Activated CD8-positive, alpha-beta memory T cell treated with anti-CD3 and anti-CD28 coated beads, Interleukin-2, amount 50 U/mL, for 4 hours (primary cell): ENCODE measurements around the gene OPCML.

Experiments used
- DNase-seq: peaks from one replicate; pipeline ENCODE4 v3.0.0-alpha.2; 2020

OPCML gene

DNA sequence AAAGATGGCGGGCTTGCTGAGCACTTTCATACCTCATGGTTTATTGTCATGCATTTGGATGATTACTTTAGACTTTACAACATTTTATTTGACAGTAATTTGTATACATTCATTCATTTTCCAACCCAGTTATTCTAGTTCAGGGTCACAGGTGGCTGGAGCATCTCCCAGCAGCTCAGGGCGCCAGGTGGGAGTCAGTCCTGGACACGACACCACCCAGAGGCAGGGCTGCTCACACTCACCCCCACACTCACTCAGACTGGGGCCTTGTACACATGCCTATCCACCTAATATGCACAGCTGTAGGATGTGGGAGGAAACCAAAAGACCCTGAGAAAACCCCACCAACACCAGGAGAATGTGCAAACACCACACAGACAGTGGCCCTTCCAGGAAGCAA, 123.9 kb downstream of the OPCML start:
- DNase-seq, result no peak

DNA sequence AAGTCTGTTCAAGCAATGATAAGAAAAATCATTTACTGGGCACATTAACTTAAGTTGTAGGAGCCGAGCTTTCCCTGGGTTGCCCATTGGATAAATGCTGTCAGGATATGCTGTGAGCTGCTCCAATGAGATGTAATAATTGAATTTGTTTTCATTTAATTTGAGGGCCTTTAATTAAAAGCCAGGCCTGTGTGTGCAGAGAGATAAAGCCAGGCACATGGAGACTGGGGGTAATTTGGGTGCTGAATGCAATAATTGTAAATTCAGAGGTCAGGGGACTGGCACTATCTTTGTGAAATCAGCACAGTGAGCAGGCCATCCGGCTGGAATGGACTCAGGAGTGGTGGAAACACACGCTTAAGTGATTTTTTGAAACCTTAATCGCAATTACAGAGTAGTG, 125.8 kb downstream of the OPCML start:
- no peak for DNase-seq

- no peak for DNase-seq
Observed at GRCh38 chr11:133403900-133404299, 128.4 kb downstream of the OPCML start.

DNA sequence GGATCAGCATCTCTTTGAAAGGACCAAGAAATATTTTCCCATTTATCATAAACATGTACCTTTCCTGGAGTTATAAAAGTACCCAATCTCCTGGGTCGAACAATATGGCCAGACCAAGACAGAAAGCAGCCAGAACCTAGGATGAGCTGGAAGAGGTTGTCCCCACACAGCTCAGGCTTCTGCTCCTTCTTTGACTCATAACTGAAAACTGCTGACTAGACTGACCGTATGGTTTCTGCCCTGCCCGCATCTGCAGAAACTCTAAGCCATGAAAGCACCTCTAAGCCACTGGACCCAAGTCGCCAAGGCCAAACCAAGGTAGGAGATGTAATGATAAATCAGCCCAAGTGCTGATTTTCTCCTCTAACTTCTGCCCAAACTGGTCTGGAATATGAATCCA, 129.8 kb downstream of the OPCML start:
- DNase-seq, result no peak

DNA sequence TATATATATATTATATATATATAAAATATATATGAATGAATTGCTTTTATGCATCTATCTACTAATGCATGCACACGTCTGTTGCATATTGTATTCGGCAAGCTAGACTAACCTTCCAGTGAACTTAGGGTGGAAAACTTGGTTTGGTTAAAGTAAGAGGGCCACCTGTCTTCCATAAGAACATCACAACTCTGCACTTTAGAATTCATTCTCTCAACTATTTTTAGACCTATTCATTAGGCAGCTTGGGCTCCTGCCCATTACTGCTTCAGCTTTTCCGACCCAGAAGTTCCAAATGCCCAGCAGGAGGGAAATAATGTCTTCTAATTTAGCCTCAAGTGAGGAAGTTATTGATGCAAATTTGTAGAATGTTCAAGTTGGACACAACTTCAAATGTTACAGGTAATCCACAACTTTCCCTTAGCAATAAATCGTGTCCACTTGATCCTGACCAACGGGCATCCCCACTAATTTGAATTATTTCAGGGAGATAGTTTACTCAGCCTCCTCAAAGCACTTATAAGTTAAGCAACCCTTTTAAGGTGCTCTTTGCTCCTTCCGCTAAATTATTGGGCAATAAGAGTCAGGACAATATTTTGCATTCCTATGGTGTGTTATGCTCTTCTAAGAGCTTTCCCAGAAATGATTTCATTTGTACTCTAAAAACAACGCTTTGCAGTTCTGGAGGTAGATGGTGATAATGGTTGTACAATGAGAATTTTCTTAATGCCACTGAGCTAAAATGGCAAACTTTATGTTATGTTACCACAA, 132.3 kb downstream of the OPCML start:
- no peak for DNase-seq

GRCh38 chr11:133399294-133399693, 133.0 kb downstream of the OPCML start:
- DNase-seq, result no peak

GRCh38 chr11:133390803-133391202, 141.5 kb downstream of the OPCML start:
- no peak for DNase-seq

- DNase-seq, result no peak
Observed at GRCh38 chr11:133388975-133389568, 143.2 kb downstream of the OPCML start.

- no peak for DNase-seq
Observed at GRCh38 chr11:133388260-133388659, 144.0 kb downstream of the OPCML start.

DNA sequence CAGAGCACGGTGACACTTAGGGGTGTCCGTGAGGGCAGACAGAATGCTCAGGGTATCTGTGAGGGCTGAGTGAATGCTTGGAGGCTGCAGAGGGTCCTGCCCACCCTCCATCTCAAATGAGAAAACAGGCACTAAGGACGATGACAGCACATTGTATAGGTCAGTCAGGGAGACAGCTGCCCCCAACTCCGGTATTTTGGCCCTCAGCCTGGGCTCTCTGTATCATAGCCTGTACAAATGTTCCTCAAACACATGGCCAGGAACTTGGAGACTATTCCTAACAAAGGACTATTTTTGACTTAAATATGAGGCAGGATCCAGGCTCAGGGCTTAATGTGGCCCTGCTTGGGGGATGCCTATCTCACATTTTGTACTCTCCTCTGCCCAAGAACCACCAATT, 145.4 kb downstream of the OPCML start:
- DNase-seq, result no peak

DNA sequence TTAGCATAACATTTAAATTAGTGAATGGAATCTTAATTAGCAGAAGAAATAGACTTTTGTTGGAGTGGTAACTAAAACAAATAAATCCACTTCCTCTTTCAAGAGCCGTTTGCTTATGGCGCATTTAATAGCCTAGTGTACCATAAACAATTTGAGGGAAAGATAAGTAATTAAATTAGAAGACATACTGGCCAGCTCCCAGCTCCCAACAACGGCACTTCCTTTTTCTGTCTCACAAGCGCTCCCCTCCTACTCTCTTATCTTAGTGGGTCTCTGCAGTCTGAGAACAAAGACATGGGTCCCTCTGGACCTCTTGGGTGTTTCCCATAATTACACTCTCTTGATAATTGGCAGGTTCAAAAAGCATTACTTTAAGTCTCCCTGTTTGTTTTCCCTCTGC, 146.0 kb downstream of the OPCML start:
- no peak for DNase-seq

GRCh38 chr11:133385781-133386180, 146.5 kb downstream of the OPCML start:
- no peak for DNase-seq

GRCh38 chr11:133384731-133385130, 147.6 kb downstream of the OPCML start:
- no peak for DNase-seq

GRCh38 chr11:133383689-133384088, 148.6 kb downstream of the OPCML start:
- no peak for DNase-seq

GRCh38 chr11:133383201-133383600, 149.1 kb downstream of the OPCML start:
- no peak for DNase-seq

- no peak for DNase-seq
Observed at GRCh38 chr11:133382131-133382812, 150.0 kb downstream of the OPCML start.

GRCh38 chr11:133381761-133382130, 150.6 kb downstream of the OPCML start:
- no peak for DNase-seq

DNA sequence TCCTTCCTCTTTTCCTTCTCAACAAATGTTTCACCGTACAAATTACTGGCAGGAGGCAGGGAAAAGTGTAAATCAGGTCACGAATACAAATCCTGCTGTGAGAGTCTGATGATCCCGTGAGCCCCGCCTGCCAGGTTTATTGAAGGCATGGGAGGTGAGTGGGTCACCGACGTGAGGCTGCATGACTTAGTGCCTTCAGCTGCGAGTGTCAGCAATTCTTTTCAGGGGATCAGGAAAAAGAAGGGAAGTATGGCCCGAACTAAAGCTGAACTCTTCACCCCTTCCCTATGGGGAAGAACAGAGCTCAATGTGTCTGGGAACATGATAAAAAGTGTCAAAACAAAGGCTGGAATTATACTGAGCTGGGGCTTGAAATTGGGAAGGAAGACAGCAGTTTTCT, 166.2 kb downstream of the OPCML start:
- no peak for DNase-seq

DNA sequence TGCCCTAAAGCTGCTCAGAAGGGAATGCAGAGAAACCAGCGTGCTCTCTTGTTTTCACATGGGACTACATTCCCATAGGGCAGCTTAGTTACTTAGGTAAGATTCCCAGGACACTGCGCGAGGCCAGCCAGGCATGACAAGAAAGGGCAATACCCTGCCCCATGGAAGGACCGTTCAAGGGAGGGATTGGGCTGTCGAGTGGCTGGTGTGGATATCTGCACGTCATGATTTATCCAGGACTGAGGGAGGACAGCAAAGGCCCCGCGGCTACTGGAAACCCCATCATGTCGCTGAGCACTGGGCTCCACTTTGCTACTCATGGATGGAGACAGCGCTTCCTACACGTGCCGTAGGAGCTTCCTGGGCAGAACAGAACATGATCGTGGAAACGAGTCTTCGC, 169.4 kb downstream of the OPCML start:
- no peak for DNase-seq

DNA sequence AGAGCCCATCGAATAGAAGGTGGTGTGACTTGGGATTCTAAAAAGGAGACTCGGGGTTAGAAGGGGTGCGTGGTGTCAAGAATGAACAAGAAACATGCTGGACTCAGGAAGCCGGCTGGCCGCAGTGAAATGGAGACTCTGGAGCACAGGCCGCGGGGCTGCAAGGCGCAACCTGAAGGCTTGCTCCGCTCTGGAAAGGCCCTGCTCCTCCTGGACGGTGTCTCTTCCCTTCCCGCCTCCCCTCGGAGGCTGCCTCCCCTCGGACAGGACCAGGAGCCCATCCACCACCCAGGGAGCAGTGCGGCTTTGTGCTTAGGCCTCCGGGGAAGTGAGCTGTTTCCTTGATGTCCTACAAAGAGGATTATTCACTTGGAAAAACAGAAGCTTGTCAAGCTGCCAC, 170.1 kb downstream of the OPCML start:
- DNase-seq, result no peak

DNA sequence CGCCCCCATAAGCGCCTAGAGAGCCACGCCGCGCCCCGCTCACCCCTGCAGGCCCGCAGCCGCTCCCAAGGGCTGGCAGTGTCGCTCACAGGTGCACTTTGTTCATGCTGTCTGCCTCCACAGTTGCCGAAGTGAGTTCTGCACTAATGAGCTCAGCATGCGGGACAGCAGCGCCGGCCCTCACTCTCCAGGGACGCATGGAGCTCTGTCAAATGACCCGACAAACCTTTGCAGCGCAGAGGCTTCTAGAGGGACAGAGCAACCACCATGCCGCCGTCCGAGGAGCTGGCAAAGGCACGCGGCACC, 170.7 kb downstream of the OPCML start:
- no peak for DNase-seq

- no peak for DNase-seq
Observed at GRCh38 chr11:133360860-133361688, 171.2 kb downstream of the OPCML start.

DNA sequence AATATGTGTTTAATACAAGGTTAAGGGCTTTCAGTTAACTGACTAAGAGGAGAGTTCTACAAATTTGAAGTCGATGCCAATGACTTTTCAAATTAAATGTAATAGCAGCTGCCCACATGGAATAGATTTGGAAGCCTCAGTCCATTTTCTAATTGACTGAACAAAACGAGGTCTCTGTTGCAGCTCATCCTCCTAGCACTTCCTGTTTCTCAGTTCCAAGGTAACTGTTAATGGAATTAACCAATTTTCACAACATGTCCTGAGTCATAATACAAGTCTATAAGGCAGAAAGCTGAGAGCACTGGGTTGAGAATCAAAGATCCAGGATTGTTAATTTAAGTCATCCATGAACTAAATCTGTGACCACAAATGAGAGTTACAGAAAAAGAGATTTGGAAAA, 177.2 kb downstream of the OPCML start:
- no peak for DNase-seq

- no peak for DNase-seq
Observed at GRCh38 chr11:133354069-133354468, 178.2 kb downstream of the OPCML start.
